PC-9 (cell line): Measurements from ENCODE around the gene CHST2.

Source experiments
- CTCF ChIP-seq: fragments of 200-600 bp; sonication (generic); conservative IDR thresholded peaks from 2 replicates; pipeline ENCODE4 v1.6.1; 2017; ENCODE audit warnings: mixed run types, antibody characterized with exemption, mild to moderate bottlenecking, moderate library complexity
- EZH2 ChIP-seq: fragments of 200-600 bp; sonication (generic); IDR thresholded peaks from 2 replicates; pipeline ENCODE4 v1.8.0; 2017; ENCODE audit warnings: antibody characterized with exemption, low read depth

- no peak for TF ChIP-seq CTCF
- TF ChIP-seq EZH2: no peak
Observed at GRCh38 chr3:143170074-143170473, 50.5 kb downstream of the CHST2 start.
